Measurements from ENCODE around the gene VEGFB.

VEGFB gene

DNA sequence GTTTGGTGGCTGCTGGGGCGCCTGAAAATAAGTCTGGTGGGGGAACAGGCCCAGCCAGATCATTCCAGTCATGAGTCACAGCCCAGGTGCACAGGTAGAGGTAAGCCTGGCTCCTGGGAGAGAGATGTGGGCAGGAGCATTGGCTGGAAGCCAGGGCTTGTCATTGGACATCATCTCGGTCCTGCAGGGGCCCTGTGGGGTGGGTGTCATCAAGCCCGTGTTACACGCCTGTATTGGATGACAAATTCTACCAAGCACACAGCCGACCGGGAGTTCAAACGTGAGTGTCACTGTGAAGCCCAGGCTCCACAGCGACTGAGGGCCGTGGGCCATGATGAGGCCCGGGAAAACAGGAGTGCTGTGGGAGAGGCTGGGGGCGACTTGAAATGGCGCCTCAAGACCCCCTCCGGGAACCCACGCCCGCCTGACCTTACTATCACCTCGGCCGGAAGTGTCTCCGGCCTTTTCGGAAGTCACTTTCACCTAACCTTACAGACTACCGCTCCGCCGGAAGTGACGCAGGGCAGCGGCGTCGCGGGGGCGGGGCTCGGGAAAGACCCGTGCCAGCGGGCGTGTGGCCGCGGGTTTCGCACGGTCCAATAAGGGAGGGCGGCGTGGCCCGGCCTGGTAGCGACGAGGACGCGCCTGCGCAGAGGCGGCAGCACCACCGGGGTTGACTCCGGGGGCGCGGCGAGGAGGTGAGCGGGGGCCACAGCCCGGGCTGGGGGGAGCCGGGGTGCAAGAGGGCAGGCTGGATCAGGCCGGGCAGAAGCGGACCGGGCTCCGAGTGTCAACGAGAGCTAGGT is 6.3 kb downstream of the VEGFB start, which contains the start of gene FKBP2:
Gene FKBP2, plus strand, starts transcription at position 661 of the 806 bp plus-strand sequence. CDS start 1,293 bp downstream, outside the sequence.
- peak within 1 kb of the TSS; percentile 95 for H3K27ac ChIP-seq
- TF ChIP-seq, protein P1, sequence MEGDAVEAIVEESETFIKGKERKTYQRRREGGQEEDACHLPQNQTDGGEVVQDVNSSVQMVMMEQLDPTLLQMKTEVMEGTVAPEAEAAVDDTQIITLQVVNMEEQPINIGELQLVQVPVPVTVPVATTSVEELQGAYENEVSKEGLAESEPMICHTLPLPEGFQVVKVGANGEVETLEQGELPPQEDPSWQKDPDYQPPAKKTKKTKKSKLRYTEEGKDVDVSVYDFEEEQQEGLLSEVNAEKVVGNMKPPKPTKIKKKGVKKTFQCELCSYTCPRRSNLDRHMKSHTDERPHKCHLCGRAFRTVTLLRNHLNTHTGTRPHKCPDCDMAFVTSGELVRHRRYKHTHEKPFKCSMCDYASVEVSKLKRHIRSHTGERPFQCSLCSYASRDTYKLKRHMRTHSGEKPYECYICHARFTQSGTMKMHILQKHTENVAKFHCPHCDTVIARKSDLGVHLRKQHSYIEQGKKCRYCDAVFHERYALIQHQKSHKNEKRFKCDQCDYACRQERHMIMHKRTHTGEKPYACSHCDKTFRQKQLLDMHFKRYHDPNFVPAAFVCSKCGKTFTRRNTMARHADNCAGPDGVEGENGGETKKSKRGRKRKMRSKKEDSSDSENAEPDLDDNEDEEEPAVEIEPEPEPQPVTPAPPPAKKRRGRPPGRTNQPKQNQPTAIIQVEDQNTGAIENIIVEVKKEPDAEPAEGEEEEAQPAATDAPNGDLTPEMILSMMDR (conservative IDR thresholded peaks at IDR 0.05) = no peak

DNA sequence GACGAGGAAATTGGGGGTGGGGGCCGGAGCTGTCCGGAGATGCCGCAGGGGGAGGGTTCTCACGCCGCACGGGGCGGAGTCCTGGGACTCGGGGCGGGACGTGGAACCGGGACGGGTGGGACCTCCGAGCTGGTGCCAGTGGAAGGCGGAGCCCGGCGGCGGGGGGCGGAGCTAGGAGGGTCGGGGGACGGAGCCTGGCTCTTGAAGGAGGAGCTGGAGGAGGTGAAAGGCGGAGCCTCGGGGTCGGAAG is 6.8 kb downstream of the VEGFB start:
- peak overlapping the region; percentile 95 for H3K27ac ChIP-seq
- TF ChIP-seq, protein P1 (conservative IDR thresholded peaks at IDR 0.05) = no peak

GRCh38 chr11:64241491-64242374 is 7.3 kb downstream of the VEGFB start:
- peak overlapping the region; percentile 95 for H3K27ac ChIP-seq
- TF ChIP-seq, protein P1 (conservative IDR thresholded peaks at IDR 0.05) = peak; percentile 38

DNA sequence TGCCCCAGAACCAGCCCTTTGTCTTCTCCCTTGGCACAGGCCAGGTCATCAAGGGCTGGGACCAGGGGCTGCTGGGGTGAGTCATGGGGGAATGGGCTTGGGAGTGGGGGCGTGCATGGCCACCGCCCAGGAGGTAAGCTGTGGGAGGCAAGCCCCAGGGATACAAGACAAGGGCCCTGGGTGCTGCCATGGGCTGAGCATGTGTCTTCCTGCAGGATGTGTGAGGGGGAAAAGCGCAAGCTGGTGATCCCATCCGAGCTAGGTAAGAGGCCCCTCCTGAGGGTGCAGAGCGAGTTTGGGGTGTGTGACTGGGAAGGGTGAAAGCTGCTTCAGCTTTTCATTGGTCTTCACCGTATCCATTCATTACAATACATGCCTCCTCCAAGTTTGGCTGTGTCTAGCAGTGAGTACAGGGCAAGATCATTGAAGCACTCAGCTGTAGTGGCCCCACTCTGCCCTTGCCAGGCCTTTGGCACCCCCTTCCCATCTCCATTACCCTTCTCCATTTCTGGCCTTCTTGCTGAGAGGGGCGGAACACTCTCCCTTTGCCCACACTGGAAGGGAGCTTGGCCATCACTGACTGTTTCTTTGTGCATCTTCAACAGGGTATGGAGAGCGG is 9.0 kb downstream of the VEGFB start:
- H3K27ac ChIP-seq = peak overlapping the region; percentile 95
- TF ChIP-seq, protein P1 (conservative IDR thresholded peaks at IDR 0.05) = no peak; the same call in 1 of the 2 replicates

DNA sequence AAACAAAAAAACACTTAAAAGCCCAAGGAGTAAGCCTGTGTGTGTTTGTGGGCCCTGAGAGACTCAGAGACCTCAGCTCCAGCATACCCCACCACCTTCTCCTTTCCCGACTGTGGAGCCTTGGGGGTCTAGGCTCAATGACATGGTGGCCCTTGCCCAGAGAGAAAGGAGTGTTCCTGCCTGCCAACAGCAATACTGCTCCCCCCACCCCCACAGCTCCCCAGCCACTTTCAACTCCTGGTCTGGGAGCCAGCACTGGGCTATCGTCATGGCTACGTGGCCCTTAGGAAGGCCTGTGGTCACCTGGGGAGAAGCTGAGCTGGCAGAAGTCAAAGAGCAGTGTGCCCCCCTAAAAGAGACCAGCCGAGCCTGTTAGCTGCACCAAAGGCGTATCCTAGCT is 9.7 kb downstream of the VEGFB start:
- H3K27ac ChIP-seq = peak overlapping the region; percentile 95
- TF ChIP-seq, protein P1 (conservative IDR thresholded peaks at IDR 0.05) = no peak

- TF ChIP-seq, protein P1 (conservative IDR thresholded peaks at IDR 0.05) = no peak
- H3K27ac ChIP-seq = peak overlapping the region; percentile 95
These were observed 10.6 kb downstream of the VEGFB start for GRCh38 chr11:64244966-64245365.

DNA sequence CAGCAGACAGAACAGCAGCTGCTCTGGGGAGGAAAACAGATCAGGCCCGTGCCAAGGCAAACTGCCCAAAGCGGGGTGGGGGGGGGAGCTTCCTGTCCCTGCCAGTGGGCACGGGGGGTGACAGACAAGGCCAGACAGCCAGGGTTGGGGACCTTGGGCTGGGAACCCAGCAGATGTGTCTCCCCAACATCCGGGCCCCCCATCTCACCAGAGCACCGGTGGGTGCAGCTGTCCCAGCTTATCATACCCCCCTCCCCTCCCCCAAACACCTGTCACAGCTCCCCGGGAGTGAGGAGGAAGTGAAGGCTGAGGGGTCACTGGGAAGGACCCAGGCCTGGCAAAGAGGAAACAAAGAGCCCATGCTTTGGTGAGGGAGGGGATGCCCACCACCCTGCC is 11.0 kb downstream of the VEGFB start:
- TF ChIP-seq, protein P1 (conservative IDR thresholded peaks at IDR 0.05) = no peak
- peak overlapping the region; percentile 95 for H3K27ac ChIP-seq

Measured in VCaP (cell line).